IMR-90 (cell line): ENCODE data around the gene WASF3. TPM values are rescaled to one million over a fixed set of nuclear protein-coding genes. Genes with fewer than 3 reads are reported as not detected.

Experiments used
- ATAC-seq: fragments of 200-7000 bp; cut with Tn5 transposase; 2 replicates; pipeline ENCODE4 v1.9.1; 2020; ENCODE audit warnings: low read depth, mild to moderate bottlenecking, moderate library complexity
- BruUV-seq: library from RNA; stranded (reverse); fragments of 400-500 nt; replicated peaks from 2 replicates; lab custom pipeline; 2021; lab: Mats Ljungman, UMichigan
- CTCF ChIA-PET: fragments of 300-600 bp; formaldehyde crosslinking; extraction: SDS; loops from one replicate; lab custom pipeline; 2021; ENCODE audit warnings: antibody characterized with exemption; lab: Yijun Ruan, JAX
- POLR2A ChIA-PET: fragments of 300-600 bp; sonication (Branson Sonifier 250); formaldehyde crosslinking; loops from one replicate; lab custom pipeline; 2022; ENCODE audit warnings: antibody characterized with exemption; ENCODE audit not compliant: unreplicated experiment; lab: Charles Lee
- DNase-seq: peaks from one replicate; pipeline ENCODE4 v3.0.0; 2013
- H2AFZ ChIP-seq: replicated peaks from 2 replicates; pipeline ENCODE3; 2013; ENCODE audit warnings: low read length, mild to moderate bottlenecking; ENCODE audit not compliant: poor library complexity
- H2AK5ac ChIP-seq: 2 replicates; pipeline ENCODE4 v1.6.1; 2013; ENCODE audit warnings: low read depth, low read length, inconsistent platforms
- H2AK9ac ChIP-seq: replicated peaks from 2 replicates; pipeline ENCODE3; 2013; ENCODE audit warnings: mild to moderate bottlenecking, low read depth, low read length, moderate library complexity; ENCODE audit not compliant: poor library complexity
- H2BK120ac ChIP-seq: 2 replicates; pipeline ENCODE4 v1.6.1; 2013; ENCODE audit warnings: low read depth, low read length, inconsistent platforms
- H2BK15ac ChIP-seq: 3 replicates; pipeline ENCODE4 v1.6.1; 2013; ENCODE audit warnings: low read depth, low read length, inconsistent platforms
- H2BK20ac ChIP-seq: 2 replicates; pipeline ENCODE4 v1.6.1; 2013; ENCODE audit warnings: low read depth, mild to moderate bottlenecking, inconsistent platforms, low read length, moderate library complexity
- H2BK5ac ChIP-seq: 2 replicates; pipeline ENCODE4 v1.6.1; 2013; ENCODE audit warnings: mild to moderate bottlenecking, low read depth, low read length, inconsistent platforms; ENCODE audit not compliant: poor library complexity, severe bottlenecking
- H3K14ac ChIP-seq: replicated peaks from 2 replicates; pipeline ENCODE4 v1.6.1; 2013; ENCODE audit warnings: low read depth, low read length, inconsistent platforms
- H3K18ac ChIP-seq: 2 replicates; pipeline ENCODE4 v1.6.1; 2013; ENCODE audit warnings: low read depth, low read length, control low read depth
- H3K23ac ChIP-seq: 2 replicates; pipeline ENCODE4 v1.6.1; 2013; ENCODE audit warnings: low read depth, low read length, inconsistent platforms
- H3K27ac ChIP-seq: 2 replicates; pipeline ENCODE4 v1.5.1; 2013; ENCODE audit warnings: mild to moderate bottlenecking, control low read depth, low read length; ENCODE audit not compliant: insufficient read depth
- H3K27me3 ChIP-seq: 2 replicates; pipeline ENCODE4 v1.6.1; 2013; ENCODE audit warnings: low read length; ENCODE audit not compliant: control insufficient read depth, insufficient read depth
- H3K36me3 ChIP-seq: 2 replicates; pipeline ENCODE4 v1.6.1; 2013; ENCODE audit warnings: low read length, mixed read lengths; ENCODE audit not compliant: control insufficient read depth, insufficient read depth
- H3K4ac ChIP-seq: 2 replicates; pipeline ENCODE4 v1.6.1; 2013; ENCODE audit warnings: low read depth, low read length, inconsistent platforms
- H3K4me1 ChIP-seq: 2 replicates; pipeline ENCODE4 v1.6.1; 2013; ENCODE audit warnings: low read length, mixed read lengths; ENCODE audit not compliant: control insufficient read depth, insufficient read depth
- H3K4me2 ChIP-seq: 2 replicates; pipeline ENCODE4 v1.6.1; 2013; ENCODE audit warnings: low read depth, mild to moderate bottlenecking, control low read depth, low read length, moderate library complexity
- H3K4me3 ChIP-seq: 2 replicates; pipeline ENCODE4 v1.5.1; 2013; ENCODE audit warnings: low read depth, mild to moderate bottlenecking, control low read depth, low read length, moderate library complexity; ENCODE audit not compliant: insufficient read depth
- H3K56ac ChIP-seq: 2 replicates; pipeline ENCODE4 v1.6.1; 2013; ENCODE audit warnings: low read length, inconsistent platforms; ENCODE audit not compliant: insufficient read depth; ENCODE audit errors: extremely low read depth
- H3K79me1 ChIP-seq, 2 experiments: 2 replicates each; pipeline ENCODE4 v1.6.1; 2013; ENCODE audit warnings: low read length in 2 of 2, inconsistent platforms in 1 of 2, low read depth in 1 of 2
- H3K9ac ChIP-seq: 2 replicates; pipeline ENCODE4 v1.6.1; 2013; ENCODE audit warnings: low read depth, low read length, control low read depth
- H3K9me1 ChIP-seq: 2 replicates; pipeline ENCODE4 v1.6.1; 2013; ENCODE audit warnings: low read length, inconsistent platforms; ENCODE audit not compliant: insufficient read depth
- H3K9me3 ChIP-seq: 2 replicates; pipeline ENCODE4 v1.6.1; 2013; ENCODE audit warnings: low read length; ENCODE audit not compliant: control insufficient read depth, insufficient read depth
- H4K20me1 ChIP-seq: 2 replicates; pipeline ENCODE4 v1.6.1; 2013; ENCODE audit warnings: low read length, inconsistent platforms; ENCODE audit not compliant: insufficient read depth
- H4K5ac ChIP-seq: 2 replicates; pipeline ENCODE4 v1.6.1; 2013; ENCODE audit warnings: mild to moderate bottlenecking, low read depth, low read length, control low read depth
- H4K8ac ChIP-seq, 2 experiments: 2 replicates each; pipeline ENCODE4 v1.6.1; 2013; ENCODE audit warnings: low read depth in 2 of 2, low read length in 2 of 2, control low read depth in 1 of 2, inconsistent platforms in 1 of 2
- H4K91ac ChIP-seq: 2 replicates; pipeline ENCODE4 v1.6.1; 2013; ENCODE audit warnings: low read depth, low read length, inconsistent platforms; ENCODE audit not compliant: insufficient read depth
- CEBPB ChIP-seq: IDR thresholded peaks from 2 replicates; pipeline ENCODE4 v1.6.1; 2012; ENCODE audit warnings: low read depth, low read length, improper control_type of control experiment
- ELK1 ChIP-seq: fragments of 150-350 bp; IDR thresholded peaks from 2 replicates; pipeline ENCODE4 v1.6.1; 2016; ENCODE audit warnings: low read depth, mild to moderate bottlenecking, low read length, moderate library complexity, borderline replicate concordance
- MXI1 ChIP-seq: IDR thresholded peaks from 2 replicates; pipeline ENCODE4 v1.6.1; 2012; ENCODE audit warnings: low read depth, mild to moderate bottlenecking, low read length, moderate library complexity, borderline replicate concordance
- RAD21 ChIP-seq: IDR thresholded peaks from 2 replicates; pipeline ENCODE4 v1.6.1; 2012; ENCODE audit warnings: low read length, improper control_type of control experiment
- WGBS, 2 experiments: methylation state at CpG; one replicate each; pipeline versions ENCODE4 v1.1.5 to v1.1.7; 2013; ENCODE audit warnings: missing lambda C conversion rate in 2 of 2; ENCODE audit not compliant: insufficient read length in 1 of 2; ENCODE audit errors: extremely low coverage in 2 of 2; 5-methylcytosine and 5-hydroxymethylcytosine counted together
- dilution Hi-C: fragments of 300-500 bp; cut with HindIII; formaldehyde crosslinking; loops from one replicate; pipeline ENCODE4 v1.14.3; 2018; ENCODE audit warnings: low sequenced_read_pairs; ENCODE audit not compliant: unreplicated experiment
- in situ Hi-C: fragments of 300-500 bp; cut with MboI; formaldehyde crosslinking; loops from 3 replicates; pipeline ENCODE4 v1.14.3; 2019; ENCODE audit warnings: low sequenced_read_pairs, inconsistent platforms, mixed read lengths
- intact Hi-C: fragments of 100-400 bp; cut with micrococcal nuclease; formaldehyde crosslinking; loops from 2 replicates; pipeline ENCODE4 v1.10.0; 2022
- polyA plus RNA-seq, 3 experiments: library from polyadenylated mRNA; depleted of rRNA; stranded (reverse); fragments of >200 nt; gene quantifications; 2 replicates each; pipeline ENCODE4 v1.2.3, GENCODE V29; 2012; ENCODE audit warnings: low replicate concordance in 1 of 3
- total RNA-seq: library from RNA; depleted of rRNA; stranded (reverse); fragments of >200 nt; gene quantifications from 2 replicates; pipeline ENCODE4 v1.2.3, GENCODE V29; 2012

Gene WASF3
- total and polyA plus RNA-seq, 2 of the 4 experiments (the other 2 are of a cell fraction), result 4.3 to 11.4 TPM

GRCh38 chr13:26593661-26594060 lies 36.2 kb downstream of the WASF3 start:
- no peak overlapping the region for H2AK9ac ChIP-seq
- WGBS, 2 experiments, result no CpG with 5 or more reads among the region's 1 CpG
- H3K4me1 ChIP-seq, result peaks cover 2% of the 10 kb centered on the region; the same call in 1 of the 2 replicates
- no peak overlapping the region for H2AFZ ChIP-seq
- H3K14ac ChIP-seq, result no peak overlapping the region
- in situ Hi-C loops (no loop called here), intact Hi-C loops (no loop called here), dilution Hi-C loops (no loop called here)
- peaks cover 31 to 56% of the 10 kb centered on the region in 2 experiments for H3K79me1 ChIP-seq
- ATAC-seq (no peak), DNase-seq (no peak)
- ChIA-PET POLR2A (no interaction called here), CTCF (no interaction called here)
- H3K4ac ChIP-seq, result no peak overlapping the region
- no peak overlapping the region for H2BK15ac ChIP-seq
- H4K5ac ChIP-seq, result no peak overlapping the region
- H3K18ac ChIP-seq, result no peak overlapping the region
- H3K23ac ChIP-seq, result no peak overlapping the region
- H3K27me3 ChIP-seq, result no peaks in the 10 kb centered on the region
- no peak overlapping the region for H3K56ac ChIP-seq
- no peak overlapping the region for H2BK20ac ChIP-seq
- H3K4me2 ChIP-seq, result no peak overlapping the region
- H3K4me3 ChIP-seq, result no peak overlapping the region
- no peak overlapping the region for H2AK5ac ChIP-seq
- H3K9me1 ChIP-seq, result peaks cover 6% of the 10 kb centered on the region; the same call in 1 of the 2 replicates
- H3K9ac ChIP-seq, result no peak overlapping the region
- H4K20me1 ChIP-seq, result peaks cover 30% of the 10 kb centered on the region; the same call in 1 of the 2 replicates
- no peaks in the 10 kb centered on the region for H3K36me3 ChIP-seq
- no peak overlapping the region for H2BK5ac ChIP-seq
- H3K9me3 ChIP-seq, result no peaks in the 10 kb centered on the region; the same call in 1 of the 2 replicates
- H4K8ac ChIP-seq, result no peak overlapping the region
- TF ChIP-seq ELK1 (no peak), CEBPB (0 out of 2 replicates have a peak, but pooled peaks have one; percentile 11), MXI1 (no peak), RAD21 (no peak)
- H3K27ac ChIP-seq, result no peak overlapping the region
- BruUV-seq, result no TSS peak
- no peak overlapping the region for H2BK120ac ChIP-seq
- no peak overlapping the region for H4K91ac ChIP-seq
